ENCODE measurements around the gene OR4E2. TPM values are rescaled to one million over a fixed set of nuclear protein-coding genes. Genes with fewer than 3 reads are reported as not detected.

Gene OR4E2
- total RNA-seq, 1 experiment from 2014 or later = not detected

- Histone ChIP-seq H3K4ac (ENCODE audit: low read depth, low read length) (no peak overlapping the region), H3K23me2 (ENCODE audit: insufficient read length, low read depth, low read length, poor library complexity, severe bottlenecking) (no peaks in the 10 kb centered on the region), H2BK15ac (ENCODE audit: low read depth, low read length) (no peak overlapping the region), H3K4me1 (ENCODE audit: insufficient read depth, low read length) (peaks cover 4% of the 10 kb centered on the region; the same call in 1 of the 2 replicates), H3K56ac (ENCODE audit: insufficient read length, low read depth, low read length) (no peak overlapping the region), H4K5ac (ENCODE audit: insufficient read length, low read depth, low read length) (no peak overlapping the region), H3K79me2 (ENCODE audit: insufficient read depth, low read length) (no peaks in the 10 kb centered on the region), H3K9me3 (ENCODE audit: control insufficient read depth, low read depth, low read length) (no peaks in the 10 kb centered on the region), H2BK5ac (ENCODE audit: insufficient read length, low read length) (no peak overlapping the region), H3K27me3 (ENCODE audit: insufficient read depth, low read length) (no peaks in the 10 kb centered on the region), H3T11ph (ENCODE audit: low read length) (no peak overlapping the region), H3K4me2 (ENCODE audit: insufficient read depth, insufficient read length, low read length) (no peak overlapping the region), H2BK20ac (ENCODE audit: low read depth, low read length, poor library complexity, severe bottlenecking) (no peak overlapping the region), H3K23ac (ENCODE audit: insufficient read length, low read depth, low read length) (no peak overlapping the region), H3K18ac (ENCODE audit: insufficient read length, low read depth, low read length) (no peak overlapping the region), H2BK120ac (ENCODE audit: low read depth, low read length, poor library complexity, severe bottlenecking) (no peak overlapping the region), H3K79me1 (ENCODE audit: insufficient read depth, low read depth, low read length, poor library complexity, severe bottlenecking) (no peaks in the 10 kb centered on the region), H2AFZ (ENCODE audit: low read length) (peak overlapping the region; percentile 49), H4K8ac (replicated peaks; ENCODE audit: insufficient read length, low read depth, low read length) (no peak overlapping the region), H2BK12ac (ENCODE audit: insufficient read length, low read depth, low read length) (no peak overlapping the region), H4K20me1 (ENCODE audit: control insufficient read depth, insufficient read depth, insufficient read length) (no peaks in the 10 kb centered on the region), H4K91ac (ENCODE audit: insufficient read length, low read depth, low read length) (no peak overlapping the region), H3K14ac (ENCODE audit: insufficient read depth, low read length) (no peak overlapping the region), H2AK5ac (ENCODE audit: insufficient read length, low read length) (no peak overlapping the region), H3K27ac (ENCODE audit: insufficient read length, low read depth, low read length) (no peak overlapping the region), H3K9ac (ENCODE audit: extremely low read depth, insufficient read length, low read length) (no peak overlapping the region)
- Mint-ChIP-seq H3K36me3 (ENCODE audit: insufficient read depth in 1 of 3, low read depth in 3 of 3) (no peaks in the 10 kb centered on the region), H3K27me3 (ENCODE audit: low read depth) (peaks cover under 1% of the 10 kb centered on the region; the same call in 1 of the 2 replicates), H3K4me1 (peaks cover 5 to 8% of the 10 kb centered on the region in 2 experiments), H3K9me3 (no peaks in the 10 kb centered on the region; a peak in 1 of 5 replicates), H3K27ac (peak overlapping the region in 2 of 3 experiments; percentile 35 to 94; a peak in 4 of 7 replicates), H3K4me3 (no peak overlapping the region)
- WGBS (ENCODE audit: extremely low coverage, insufficient read length, low lambda C conversion rate) = no CpG with 5 or more reads among the region's 1 CpG
- TF ChIP-seq CTCF (conservative IDR thresholded peaks at IDR 0.05) = no peak
- DNase-seq = no peak
Observed at GRCh38 chr14:21652209-21652808, 1.3 kb upstream of the OR4E2 start.
